ENCODE results near the gene HES6.

The HES6 gene

GRCh38 chr2:238264072-238264460 lies 24.2 kb upstream of the HES6 start:
- H3K36me3 ChIP-seq: peaks cover 35% of the 10 kb centered on the region
- peak overlapping the region; percentile 77 for H3K27ac ChIP-seq
- peaks cover 22 to 24% of the 10 kb centered on the region in 2 experiments for H3K4me1 ChIP-seq (ENCODE audit: control insufficient read depth in 1 of 2, insufficient read depth in 1 of 2, low read depth in 1 of 2, low read length in 1 of 2)
- H3K27me3 ChIP-seq: no peaks in the 10 kb centered on the region
- peak overlapping the region in 1 of 2 experiments; percentile 14 for H3K4me3 ChIP-seq (ENCODE audit: low read depth in 1 of 2, low read length in 1 of 2)
- no peak for TF ChIP-seq CTCF (IDR thresholded peaks at IDR 0.05)
- no peaks in the 10 kb centered on the region for H3K9me3 ChIP-seq

- peaks cover 22 to 24% of the 10 kb centered on the region in 2 experiments for H3K4me1 ChIP-seq (ENCODE audit: control insufficient read depth in 1 of 2, insufficient read depth in 1 of 2, low read depth in 1 of 2, low read length in 1 of 2)
- H3K4me3 ChIP-seq (ENCODE audit: low read depth in 1 of 2, low read length in 1 of 2): peak overlapping the region in 1 of 2 experiments; percentile 14
- H3K36me3 ChIP-seq: peaks cover 39% of the 10 kb centered on the region
- no peaks in the 10 kb centered on the region for H3K27me3 ChIP-seq
- no peaks in the 10 kb centered on the region for H3K9me3 ChIP-seq
- peak; percentile 81 for TF ChIP-seq CTCF (IDR thresholded peaks at IDR 0.05)
- peak overlapping the region; percentile 77 for H3K27ac ChIP-seq
Observed at GRCh38 chr2:238263204-238264071, 23.6 kb upstream of the HES6 start.

- H3K4me1 ChIP-seq (ENCODE audit: control insufficient read depth in 1 of 2, insufficient read depth in 1 of 2, low read depth in 1 of 2, low read length in 1 of 2): peaks cover 22 to 24% of the 10 kb centered on the region in 2 experiments
- no peaks in the 10 kb centered on the region for H3K9me3 ChIP-seq
- H3K27ac ChIP-seq: no peak overlapping the region
- peaks cover 39% of the 10 kb centered on the region for H3K36me3 ChIP-seq
- H3K4me3 ChIP-seq (ENCODE audit: low read depth in 1 of 2, low read length in 1 of 2): no peak overlapping the region
- no peak for TF ChIP-seq CTCF (IDR thresholded peaks at IDR 0.05)
- H3K27me3 ChIP-seq: no peaks in the 10 kb centered on the region
Observed at GRCh38 chr2:238262496-238263122, 22.8 kb upstream of the HES6 start.

- Histone ChIP-seq H3K4me1 (ENCODE audit: control insufficient read depth in 1 of 2, insufficient read depth in 1 of 2, low read depth in 1 of 2, low read length in 1 of 2) (peaks cover 22 to 24% of the 10 kb centered on the region in 2 experiments), H3K27me3 (no peaks in the 10 kb centered on the region), H3K9me3 (no peaks in the 10 kb centered on the region), H3K36me3 (peaks cover 32% of the 10 kb centered on the region), H3K27ac (no peak overlapping the region), H3K4me3 (ENCODE audit: low read depth in 1 of 2, low read length in 1 of 2) (no peak overlapping the region)
- TF ChIP-seq CTCF (IDR thresholded peaks at IDR 0.05): no peak
Observed at GRCh38 chr2:238261718-238262375, 22.0 kb upstream of the HES6 start.

GRCh38 chr2:238260883-238261282 lies 21.0 kb upstream of the HES6 start:
- Histone ChIP-seq H3K9me3 (no peaks in the 10 kb centered on the region), H3K27ac (no peak overlapping the region), H3K4me3 (ENCODE audit: low read depth in 1 of 2, low read length in 1 of 2) (no peak overlapping the region), H3K36me3 (peaks cover 36% of the 10 kb centered on the region), H3K27me3 (no peaks in the 10 kb centered on the region), H3K4me1 (ENCODE audit: control insufficient read depth in 1 of 2, insufficient read depth in 1 of 2, low read depth in 1 of 2, low read length in 1 of 2) (peaks cover 22 to 24% of the 10 kb centered on the region in 2 experiments)
- TF ChIP-seq CTCF (IDR thresholded peaks at IDR 0.05): no peak
